NB4 (cell line): ENCODE data around the gene SELENOT.

ENCODE experiments used
- DNase-seq: peaks from one replicate; pipeline ENCODE4 v3.0.0; 2010; ENCODE audit warnings: low read depth
- H3K4me3 ChIP-seq: one replicate; pipeline ENCODE4 v1.5.1; 2011; ENCODE audit warnings: mild to moderate bottlenecking, low read depth, low read length, moderate library complexity
- CTCF ChIP-seq: IDR thresholded peaks from one replicate; pipeline ENCODE4 v1.5.1; 2012; ENCODE audit warnings: low read depth, low read length
- MAX ChIP-seq: IDR thresholded peaks from 2 replicates; pipeline ENCODE4 v1.6.1; 2011; ENCODE audit warnings: low read depth, low read length
- MYC ChIP-seq: IDR thresholded peaks from 2 replicates; pipeline ENCODE4 v1.6.1; 2011; ENCODE audit warnings: low read depth, low read length
- POLR2A ChIP-seq: IDR thresholded peaks from 2 replicates; pipeline ENCODE4 v1.6.1; 2011; ENCODE audit warnings: mild to moderate bottlenecking; ENCODE audit not compliant: insufficient read length; ENCODE audit errors: extremely low read depth

Gene SELENOT

GRCh38 chr3:150603980-150604319 is 829 bp downstream of the SELENOT start:
- DNase-seq = no peak
- TF ChIP-seq MAX (peak; percentile 26), CTCF (no peak)
- peak overlapping the region; percentile 85 for H3K4me3 ChIP-seq

GRCh38 chr3:150605998-150606641 is 3.0 kb downstream of the SELENOT start:
- DNase-seq = peak; percentile 57
- peak overlapping the region; percentile 51 for H3K4me3 ChIP-seq
- TF ChIP-seq MAX (no peak), CTCF (no peak), MYC (no peak), POLR2A (no peak)

GRCh38 chr3:150607267-150608065 is 4.3 kb downstream of the SELENOT start:
- DNase-seq = no peak
- TF ChIP-seq MYC = no peak
- TF ChIP-seq CTCF = no peak
- TF ChIP-seq MAX = no peak
- TF ChIP-seq POLR2A = no peak
- peak overlapping the region; percentile 18 for H3K4me3 ChIP-seq

- TF ChIP-seq POLR2A (no peak), MAX (no peak), CTCF (no peak), MYC (no peak)
- H3K4me3 ChIP-seq = no peak overlapping the region
- no peak for DNase-seq
Measured at GRCh38 chr3:150609988-150610387, 6.9 kb downstream of the SELENOT start.

GRCh38 chr3:150610785-150611184 is 7.7 kb downstream of the SELENOT start:
- TF ChIP-seq MYC = no peak
- TF ChIP-seq CTCF = no peak
- TF ChIP-seq POLR2A = no peak
- no peak for TF ChIP-seq MAX
- peak; percentile 8 for DNase-seq
- no peak overlapping the region for H3K4me3 ChIP-seq
